NCI-H2107 treated with DMSO at 0.1 percent for 48 hours (cell line): Measurements from ENCODE around the gene SMCR8.
"Not testable (repeated sequence)": the region's sequence is repeated elsewhere in the genome, so short reads cannot be mapped to it uniquely, and the experiment has no call there.

ENCODE experiments used
- DNase-seq: peaks from one replicate; lab custom pipeline; 2025; ENCODE audit not compliant: unreplicated experiment; lab: John Stamatoyannopoulos, UW

Gene SMCR8

DNA sequence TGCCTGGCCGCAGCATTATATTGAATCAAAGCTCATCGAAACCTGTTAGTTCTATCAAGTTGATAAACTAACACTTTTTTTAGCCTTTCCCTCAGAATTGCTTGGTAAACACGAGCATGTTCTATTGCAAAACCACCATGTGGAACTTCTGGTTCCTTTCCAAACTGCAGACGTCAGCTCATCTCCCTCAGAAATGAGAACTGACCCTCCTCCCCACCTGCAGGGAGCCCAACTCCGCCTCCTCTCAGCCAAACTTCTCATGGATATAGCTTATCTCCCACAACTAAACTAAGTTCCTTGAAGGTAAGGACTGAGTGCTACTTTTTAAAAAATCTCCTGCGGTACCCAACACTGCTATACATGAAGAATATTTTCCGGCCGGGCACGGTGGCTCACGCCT, 41.5 kb downstream of the SMCR8 start:
- DNase-seq: no peak

- DNase-seq: no peak
Observed at GRCh38 chr17:18360518-18360917, 45.4 kb downstream of the SMCR8 start.

DNA sequence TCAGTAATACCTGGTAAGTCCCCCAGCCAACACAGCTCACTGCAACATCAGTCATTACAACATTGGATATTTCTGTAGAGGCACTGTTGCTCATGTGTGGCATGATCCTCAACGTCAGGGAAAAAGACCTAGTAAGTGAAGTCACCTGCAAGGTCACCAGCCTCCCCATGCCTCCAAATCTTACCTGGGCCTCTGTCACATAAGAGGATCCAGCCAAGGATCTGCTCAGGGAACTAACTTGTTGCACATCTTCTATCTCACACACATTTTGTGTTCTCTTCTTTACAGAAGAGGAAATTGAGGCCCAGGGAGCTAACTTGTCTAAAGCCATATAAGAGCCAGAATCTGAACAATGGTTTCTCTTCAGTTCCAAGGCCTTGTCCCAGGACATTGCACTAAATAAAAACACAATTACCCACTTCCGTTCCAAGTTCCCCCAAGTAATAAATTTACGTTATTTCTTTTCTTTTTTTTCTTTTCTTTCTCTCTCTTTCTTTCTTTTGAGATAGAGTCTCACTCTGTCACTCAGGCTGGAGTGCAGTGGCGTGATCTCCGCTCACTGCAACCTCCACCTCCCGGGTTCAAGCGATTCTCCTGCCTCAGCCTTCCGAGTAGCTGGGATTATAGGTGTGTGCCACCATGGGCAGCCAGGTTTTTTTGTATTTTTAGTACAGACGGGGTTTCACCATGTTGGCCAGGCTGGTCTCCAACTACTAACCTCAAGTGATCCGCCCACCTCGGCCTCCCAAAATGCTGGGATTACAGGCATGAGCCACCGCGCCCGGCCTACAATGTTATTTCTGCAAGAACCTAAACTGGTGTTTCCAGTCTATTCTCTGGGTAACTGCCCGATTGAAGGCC, 47.0 kb downstream of the SMCR8 start:
- DNase-seq: no peak

GRCh38 chr17:18362698-18363100, 47.6 kb downstream of the SMCR8 start:
- no peak for DNase-seq

DNA sequence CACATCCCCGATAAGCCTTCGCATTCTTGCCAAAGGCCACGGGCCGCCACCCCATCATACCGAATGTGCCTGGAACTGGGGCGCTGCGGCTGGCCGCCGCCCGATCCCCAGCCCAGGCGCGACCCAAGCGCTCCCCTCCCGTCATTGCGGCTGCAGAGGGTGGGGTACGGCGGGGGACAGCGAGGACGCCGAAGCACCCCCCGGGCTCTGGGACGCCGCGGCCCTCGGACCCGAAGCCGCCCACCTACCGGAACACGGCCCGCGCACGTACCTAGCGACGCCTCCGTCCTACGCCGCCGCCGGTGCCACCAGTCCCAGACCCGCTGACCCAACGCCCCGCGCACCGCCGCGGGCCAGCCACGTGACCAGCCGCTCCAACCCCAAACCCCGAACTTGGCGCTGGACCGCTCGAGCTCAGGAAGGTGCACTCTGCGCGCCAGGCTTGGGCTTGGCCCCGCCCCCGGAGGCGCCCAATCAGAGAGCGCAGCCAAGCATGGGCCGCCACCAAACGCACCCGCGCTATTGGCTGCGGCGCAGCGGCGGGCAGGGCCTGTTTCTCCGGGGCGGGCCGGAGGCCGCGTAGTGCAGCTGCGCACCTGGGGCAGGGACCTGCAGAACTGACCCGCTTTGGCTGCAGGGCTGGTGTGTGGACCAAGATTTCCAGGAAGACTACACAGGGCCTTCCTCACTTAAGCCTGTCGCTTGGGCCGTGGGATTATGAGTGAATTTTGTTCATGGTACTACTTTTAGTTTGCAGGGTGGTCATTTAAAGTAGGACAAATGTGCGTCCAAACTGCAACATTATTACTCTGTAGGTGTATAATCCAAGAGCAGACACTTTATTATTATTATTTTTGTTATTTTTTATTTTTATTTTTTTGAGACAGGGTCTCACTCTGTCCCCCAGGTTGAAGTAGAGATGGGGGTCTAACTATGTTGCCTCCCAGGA, 48.3 kb downstream of the SMCR8 start, which contains the start of gene SHMT1:
TSS of gene SHMT1 (minus strand) at position 450 of the 949 bp plus-strand sequence. CDS start 7,569 bp downstream, outside the sequence.
- DNase-seq: peak; percentile 51

DNA sequence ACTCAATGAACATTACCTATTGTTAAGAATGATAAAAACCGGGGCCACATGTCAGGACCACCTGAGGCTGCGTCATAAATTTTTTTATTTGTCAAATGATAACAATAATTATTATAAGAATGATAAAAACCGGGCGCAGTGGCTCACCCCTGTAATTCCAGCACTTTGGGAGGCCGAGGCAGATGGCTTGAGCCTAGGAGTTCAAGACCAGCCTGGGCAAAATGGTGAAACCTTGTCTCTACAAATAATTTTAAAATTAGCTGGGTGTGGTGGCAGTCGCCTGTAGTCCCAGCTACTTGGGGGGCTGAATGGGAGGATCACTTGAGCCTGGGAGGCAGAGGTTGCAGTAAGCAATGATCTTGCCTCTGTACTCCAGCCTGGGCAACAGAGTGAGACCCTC, 49.1 kb downstream of the SMCR8 start:
- no peak for DNase-seq

DNA sequence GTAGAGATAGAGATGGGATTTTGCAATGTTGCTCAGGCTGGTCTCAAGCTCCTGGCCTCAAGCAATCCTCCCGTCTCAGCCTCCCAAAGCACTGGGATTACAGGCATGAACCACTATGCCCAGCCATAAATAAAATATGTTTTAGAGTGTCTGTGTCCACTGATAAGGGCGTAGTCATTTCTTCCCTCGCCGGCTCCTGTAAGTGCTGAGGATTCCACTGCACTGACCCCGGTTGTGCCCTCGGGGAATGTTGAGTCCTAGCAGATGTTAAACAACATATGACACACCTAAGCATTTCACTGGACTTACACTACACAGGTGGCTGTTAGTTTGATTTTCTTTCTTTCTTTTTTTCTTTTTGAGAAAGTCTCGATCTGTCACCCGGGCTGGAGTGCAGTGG, 53.9 kb downstream of the SMCR8 start:
- no peak for DNase-seq

DNA sequence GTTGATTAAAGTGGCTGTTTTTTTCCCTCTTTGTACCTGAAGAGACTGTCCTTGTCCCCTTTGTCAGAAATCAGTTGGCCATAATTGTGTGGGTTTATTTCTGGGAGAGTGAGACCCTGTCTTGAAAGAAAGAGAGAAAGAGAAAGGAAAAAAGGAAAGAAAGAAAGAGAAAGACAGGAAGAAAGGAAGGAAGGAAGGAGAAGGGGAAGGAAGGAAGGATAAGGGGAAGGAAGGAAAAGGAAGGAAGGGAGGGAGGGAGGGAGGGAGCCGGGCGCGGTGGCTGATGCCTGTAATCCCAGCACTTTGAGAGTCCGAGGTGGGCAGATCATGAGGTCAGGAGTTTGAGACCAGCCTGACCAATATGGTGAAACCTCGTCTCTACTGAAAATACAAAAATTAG, 55.7 kb downstream of the SMCR8 start:
- no peak for DNase-seq

GRCh38 chr17:18371455-18371854, 56.4 kb downstream of the SMCR8 start:
- DNase-seq: no peak

GRCh38 chr17:18373181-18373580, 58.1 kb downstream of the SMCR8 start:
- DNase-seq: not testable (repeated sequence)

- no peak for DNase-seq
Observed at GRCh38 chr17:18374216-18374615, 59.1 kb downstream of the SMCR8 start.
